Stomach (tissue), 9 donors: ENCODE results near the gene KRTAP4-1. TPM values are rescaled to one million over a fixed set of nuclear protein-coding genes. Genes with fewer than 3 reads are reported as not detected.

Source experiments
- DNase-seq, 2 donors: peaks; one replicate each; pipeline versions ENCODE4 v3.0.0 to v3.0.0-alpha.2; 2013 to 2019
- H3K27ac ChIP-seq, 5 donors: fragments of 200-600 bp in 4 of 5; sonication (generic) in 4 of 5; one replicate each; pipeline ENCODE4 v1.5.1; 2013 to 2019; ENCODE audit warnings: mild to moderate bottlenecking in 1 of 5, moderate library complexity in 1 of 5
- H3K27me3 ChIP-seq, 3 donors: fragments of 200-600 bp; sonication (generic); one replicate each; pipeline ENCODE4 v1.5.1; 2017 to 2019; ENCODE audit warnings: mixed run types in 1 of 3
- H3K36me3 ChIP-seq, 4 donors: fragments of 200-600 bp; sonication (generic); 1 replicate in 3 of 4; 2 replicates in 1 of 4; pipeline ENCODE4 v1.5.1; 2016 to 2019
- H3K4me1 ChIP-seq, 4 donors: fragments of 200-600 bp; sonication (generic); one replicate each; pipeline ENCODE4 v1.5.1; 2016 to 2019
- H3K4me3 ChIP-seq, 4 donors: fragments of 200-600 bp; sonication (generic) in 3 of 4; one replicate each; pipeline ENCODE4 v1.5.1; 2016 to 2019; ENCODE audit warnings: mild to moderate bottlenecking in 1 of 4
- H3K9me3 ChIP-seq, 4 donors: fragments of 200-600 bp; sonication (generic); one replicate each; pipeline ENCODE4 v1.5.1; 2016 to 2019
- CTCF ChIP-seq, 7 experiments: fragments of 450-650 bp in 4 of 7; fragments of 200-600 bp in 3 of 7; sonication (generic) in 3 of 7; IDR thresholded peaks; one replicate each; pipeline ENCODE4 v1.5.1; 2016 to 2019; ENCODE audit warnings: antibody characterized with exemption in 7 of 7, control low read depth in 2 of 7, mild to moderate bottlenecking in 1 of 7
- EP300 ChIP-seq: sonication (generic); formaldehyde crosslinking; IDR thresholded peaks from one replicate; pipeline ENCODE4 v1.6.1; 2017; ENCODE audit warnings: antibody characterized with exemption
- POLR2A ChIP-seq, 4 donors: fragments of 450-650 bp; IDR thresholded peaks; one replicate each; pipeline ENCODE4 v1.6.1; 2016; ENCODE audit warnings: antibody characterized with exemption in 4 of 4, control low read depth in 2 of 4, mild to moderate bottlenecking in 1 of 4, moderate library complexity in 1 of 4
- POLR2AphosphoS5 ChIP-seq, 3 donors: sonication (generic); formaldehyde crosslinking; IDR thresholded peaks; one replicate each; pipeline ENCODE4 v1.6.1; 2016; ENCODE audit warnings: antibody characterized with exemption in 3 of 3
- WGBS, 5 donors: extraction: QIAGEN DNeasy Blood & Tissue Kit in 3 of 5; methylation state at CpG; one replicate each; pipeline versions ENCODE4 v1.1.5 to v1.1.7; 2013 to 2018; 5-methylcytosine and 5-hydroxymethylcytosine counted together
- intact Hi-C: fragments of 100-400 bp; cut with DNase I; formaldehyde crosslinking; loops from one replicate; pipeline ENCODE4 v1.15.1; 2023; ENCODE audit warnings: low total_unique reads
- polyA plus RNA-seq, 3 donors: library from polyadenylated mRNA; stranded (reverse); fragments of 200-250 nt; gene quantifications; one replicate each; pipeline ENCODE4 v1.2.3, GENCODE V29; 2013
- total RNA-seq, 5 donors: library from RNA; depleted of rRNA; stranded (reverse); fragments of >200 nt; gene quantifications; one replicate each; pipeline versions ENCODE4 v1.1.0 to v1.2.3, GENCODE V29; 2014 to 2016
- donor health status: healthy with polysubstance abuse.
- donor health status: Bipolar disorder and iron deficiency.
- donor health status: healthy.

KRTAP4-1 gene
- total and polyA plus RNA-seq, 8 donors: not detected

GRCh38 chr17:41177727-41178271 is 6.9 kb downstream of the KRTAP4-1 start, which contains the start of gene KRTAP4-2:
Gene KRTAP4-2 (minus strand): TSS chr17:41178221. CDS start chr17:41178164, 57 bp downstream.
- H3K9me3 ChIP-seq: no peaks in the 10 kb centered on the region
- DNase-seq: no peak
- H3K4me1 ChIP-seq: no peaks in the 10 kb centered on the region
- H3K27ac ChIP-seq: no peak within 1 kb of the TSS
- peaks cover 0 to 12% (median 0%) of the 10 kb centered on the region in 3 donors for H3K27me3 ChIP-seq
- H3K36me3 ChIP-seq: no peaks in the 10 kb centered on the region
- 77 to 93% (median 88%) methylated on average over 5 to 7 of the region's 7 CpGs for WGBS, 5 donors
- TF ChIP-seq POLR2AphosphoS5 (IDR thresholded peaks at IDR 0.05) (no peak), POLR2A (IDR thresholded peaks at IDR 0.05) (no peak), CTCF (IDR thresholded peaks at IDR 0.05) (no peak), EP300 (no peak)
- no peak within 1 kb of the TSS for H3K4me3 ChIP-seq
- intact Hi-C loops: no loop called here

GRCh38 chr17:41176744-41177387 is 7.8 kb downstream of the KRTAP4-1 start:
- Histone ChIP-seq H3K36me3 (no peaks in the 10 kb centered on the region), H3K4me1 (no peaks in the 10 kb centered on the region), H3K27ac (no peak overlapping the region), H3K9me3 (no peaks in the 10 kb centered on the region), H3K27me3 (peaks cover 0 to 12% (median 0%) of the 10 kb centered on the region in 3 donors), H3K4me3 (no peak overlapping the region)
- TF ChIP-seq POLR2A (IDR thresholded peaks at IDR 0.05) (no peak), EP300 (no peak), POLR2AphosphoS5 (IDR thresholded peaks at IDR 0.05) (no peak), CTCF (IDR thresholded peaks at IDR 0.05) (no peak)
- DNase-seq: no peak
- 74 to 89% (median 85%) methylated on average over 3 of the region's 3 CpGs for WGBS, 5 donors
- intact Hi-C loops: no loop called here

- intact Hi-C loops: no loop called here
- no peaks in the 10 kb centered on the region for H3K9me3 ChIP-seq
- peaks cover 0 to 6% (median 0%) of the 10 kb centered on the region in 3 donors for H3K27me3 ChIP-seq
- H3K36me3 ChIP-seq: no peaks in the 10 kb centered on the region
- TF ChIP-seq CTCF (IDR thresholded peaks at IDR 0.05): no peak
- DNase-seq: no peak
- H3K4me1 ChIP-seq: no peaks in the 10 kb centered on the region
- H3K4me3 ChIP-seq: no peak overlapping the region
- no peak overlapping the region for H3K27ac ChIP-seq
- WGBS, 5 donors: 70 to 79% (median 78%) methylated on average over 2 of the region's 2 CpGs
Observed at GRCh38 chr17:41171886-41172285, 12.8 kb downstream of the KRTAP4-1 start.

GRCh38 chr17:41168121-41168520 is 16.6 kb downstream of the KRTAP4-1 start, which contains the start of gene KRTAP4-3:
Gene KRTAP4-3 (minus strand): TSS chr17:41168221. CDS start chr17:41168172, 49 bp downstream.
- no peaks in the 10 kb centered on the region for H3K9me3 ChIP-seq
- no peak within 1 kb of the TSS for H3K27ac ChIP-seq
- DNase-seq: no peak
- TF ChIP-seq EP300 (no peak), POLR2A (IDR thresholded peaks at IDR 0.05) (no peak), CTCF (IDR thresholded peaks at IDR 0.05) (no peak), POLR2AphosphoS5 (IDR thresholded peaks at IDR 0.05) (no peak)
- WGBS, 5 donors: 60 to 78% (median 74%) methylated on average over 1 of the region's 1 CpG
- H3K4me1 ChIP-seq: no peaks in the 10 kb centered on the region
- intact Hi-C loops: no loop called here
- H3K27me3 ChIP-seq: peaks cover 0 to 4% (median 0%) of the 10 kb centered on the region in 3 donors
- no peak within 1 kb of the TSS for H3K4me3 ChIP-seq
- no peaks in the 10 kb centered on the region for H3K36me3 ChIP-seq
